Stimulated activated naive CD8-positive, alpha-beta T cell treated with anti-CD3 and anti-CD28 coated beads, Interleukin-15, amount 100 ng/mL, for 72 hours (primary cell): ENCODE measurements around the gene MOG.

Experiments
- ATAC-seq: fragments of 150-1000 bp; cut with Tn5 transposase; 2 replicates; pipeline ENCODE4 v1.10.0; 2021; ENCODE audit warnings: mild to moderate bottlenecking, moderate library complexity
- DNase-seq, 2 donors: peaks; one replicate each; pipeline ENCODE4 v3.0.0; 2021 to 2022
- H3K27ac Mint-ChIP-seq, 2 donors: one replicate each; pipeline ENCODE4 v1.8.0; 2022; ENCODE audit warnings: mild to moderate bottlenecking in 2 of 2, mixed read lengths in 2 of 2, moderate library complexity in 2 of 2
- H3K27me3 Mint-ChIP-seq: one replicate; pipeline ENCODE4 v1.8.0; 2022; ENCODE audit warnings: mixed read lengths
- H3K4me1 Mint-ChIP-seq: one replicate; pipeline ENCODE4 v1.8.0; 2022; ENCODE audit warnings: mild to moderate bottlenecking, mixed read lengths
- H3K4me3 Mint-ChIP-seq, 2 donors: one replicate each; pipeline ENCODE4 v1.8.0; 2022; ENCODE audit warnings: mild to moderate bottlenecking in 2 of 2, mixed read lengths in 2 of 2, moderate library complexity in 1 of 2
- H3K9me3 Mint-ChIP-seq, 2 donors: one replicate each; pipeline ENCODE4 v1.8.0; 2022; ENCODE audit warnings: mixed read lengths in 2 of 2

Gene MOG

GRCh38 chr6:29631209-29631810, 25.6 kb upstream of the MOG start:
- DNase-seq (no peak), ATAC-seq (no peak)
- Mint-ChIP-seq H3K4me1 (peaks cover 54% of the 10 kb centered on the region), H3K4me3 (peak overlapping the region; percentile 86 to 89), H3K27ac (no peak overlapping the region), H3K27me3 (peaks cover 23% of the 10 kb centered on the region), H3K9me3 (no peaks in the 10 kb centered on the region)

DNA sequence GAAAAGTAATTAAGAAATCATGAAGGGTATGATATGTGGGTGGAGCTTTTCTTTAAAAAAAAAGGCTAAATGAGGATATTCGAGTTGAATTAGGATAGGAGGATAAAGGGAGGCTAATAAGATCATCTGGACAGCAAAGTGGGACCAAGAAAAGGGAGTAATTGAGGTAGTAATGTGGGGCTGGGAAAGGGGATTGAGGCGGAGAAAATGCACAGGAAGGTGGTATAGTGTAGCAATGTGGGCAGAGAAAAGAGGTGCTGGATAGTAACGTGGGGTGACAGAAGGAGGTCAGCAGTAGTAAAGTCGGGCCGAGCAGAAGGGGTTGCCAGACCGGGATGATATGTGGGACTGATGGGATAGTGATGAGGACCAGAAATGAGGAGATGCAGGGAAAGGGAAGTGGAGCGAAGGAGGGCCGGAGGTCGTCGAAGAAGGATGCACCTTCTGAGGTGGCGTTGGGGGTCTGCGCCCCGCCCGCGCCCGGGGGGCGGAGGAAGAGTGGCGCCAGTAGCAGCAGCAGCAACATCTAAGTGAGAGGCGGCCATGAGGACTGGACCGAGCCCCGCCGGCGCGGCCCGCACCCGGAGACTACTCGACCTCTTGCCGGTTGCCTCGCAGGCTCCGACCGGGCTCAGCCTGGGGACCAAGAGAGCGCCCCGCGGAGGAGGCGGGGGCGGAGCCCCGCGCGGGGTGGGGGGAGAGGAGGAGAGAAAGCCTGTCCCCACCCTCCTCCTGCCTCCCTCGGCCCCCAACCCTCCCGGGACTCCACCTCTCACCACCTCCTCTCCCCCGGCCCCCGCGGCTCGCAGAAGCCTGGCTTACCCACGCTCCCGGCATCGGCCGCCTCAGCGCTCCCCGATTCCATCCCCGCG, 24.8 kb upstream of the MOG start:
- ATAC-seq: peak; percentile 61
- Mint-ChIP-seq H3K9me3 (no peaks in the 10 kb centered on the region), H3K27me3 (peaks cover 15% of the 10 kb centered on the region), H3K4me3 (peak overlapping the region; percentile 86 to 89), H3K27ac (peak overlapping the region; percentile 16 to 75), H3K4me1 (peaks cover 54% of the 10 kb centered on the region)
- DNase-seq: peak; percentile 39 to 51

DNA sequence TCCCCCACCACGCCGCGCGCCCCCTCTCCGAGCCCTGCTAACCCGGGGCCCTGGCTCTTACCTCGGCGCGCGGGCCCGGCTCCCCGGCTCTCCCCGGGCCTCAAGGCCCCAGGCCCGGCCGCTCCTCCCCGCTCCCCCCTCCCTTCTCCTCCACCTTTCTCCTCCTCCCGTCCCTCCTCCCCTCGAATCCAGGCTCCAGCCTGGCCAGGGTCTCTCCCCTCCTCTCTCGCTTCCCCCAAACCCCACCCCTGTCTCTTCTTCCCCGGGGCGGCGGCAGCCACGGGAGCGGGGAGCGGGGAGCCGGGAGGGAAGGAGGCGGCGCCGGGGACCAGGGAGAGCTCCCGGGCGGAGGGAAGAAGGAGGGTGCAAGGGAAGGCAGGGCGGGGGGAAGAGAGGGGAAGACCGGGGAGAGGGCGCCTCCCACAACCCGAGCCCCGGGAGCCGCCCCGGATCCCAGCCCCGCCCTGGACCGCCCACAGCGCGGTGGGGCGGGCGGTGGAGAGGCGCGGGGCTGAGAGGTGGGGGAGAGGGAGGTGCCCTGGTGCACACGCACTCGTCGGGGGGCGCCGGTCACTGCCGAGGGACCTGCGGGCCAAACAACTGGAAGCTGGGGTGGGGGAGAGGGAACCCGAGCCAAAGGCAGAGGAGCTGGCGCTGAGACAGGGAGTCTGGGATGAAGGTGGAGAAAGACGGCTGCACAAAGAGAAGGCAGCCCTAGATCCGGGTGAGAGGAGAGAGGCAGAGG, 23.9 kb upstream of the MOG start, which contains the start of gene GABBR1:
Gene GABBR1, minus strand, starts transcription at position 395 of the 745 bp plus-strand sequence. CDS start 798 bp downstream, outside the sequence.
- Mint-ChIP-seq H3K27me3 (peaks cover 14% of the 10 kb centered on the region), H3K4me1 (peaks cover 54% of the 10 kb centered on the region), H3K4me3 (peak within 1 kb of the TSS; percentile 86 to 89), H3K9me3 (no peaks in the 10 kb centered on the region), H3K27ac (peak within 1 kb of the TSS; percentile 75 to 83)
- DNase-seq (peak; percentile 44 to 48), ATAC-seq (peak; percentile 77)

- Mint-ChIP-seq H3K27ac (peak overlapping the region in 1 of 2 donors; percentile 83), H3K4me3 (peak overlapping the region; percentile 65 to 76), H3K9me3 (no peaks in the 10 kb centered on the region), H3K27me3 (peaks cover 14% of the 10 kb centered on the region), H3K4me1 (peaks cover 49% of the 10 kb centered on the region)
- ATAC-seq: no peak
- no peak for DNase-seq
Measured at GRCh38 chr6:29633534-29633905, 23.4 kb upstream of the MOG start.

- ATAC-seq: no peak
- H3K27ac Mint-ChIP-seq: no peak overlapping the region
- no peak overlapping the region for H3K4me3 Mint-ChIP-seq
- no peaks in the 10 kb centered on the region for H3K9me3 Mint-ChIP-seq
- peaks cover 1% of the 10 kb centered on the region for H3K27me3 Mint-ChIP-seq
- DNase-seq: no peak
- peaks cover 22% of the 10 kb centered on the region for H3K4me1 Mint-ChIP-seq
Measured at GRCh38 chr6:29637247-29637646, 19.6 kb upstream of the MOG start.

DNA sequence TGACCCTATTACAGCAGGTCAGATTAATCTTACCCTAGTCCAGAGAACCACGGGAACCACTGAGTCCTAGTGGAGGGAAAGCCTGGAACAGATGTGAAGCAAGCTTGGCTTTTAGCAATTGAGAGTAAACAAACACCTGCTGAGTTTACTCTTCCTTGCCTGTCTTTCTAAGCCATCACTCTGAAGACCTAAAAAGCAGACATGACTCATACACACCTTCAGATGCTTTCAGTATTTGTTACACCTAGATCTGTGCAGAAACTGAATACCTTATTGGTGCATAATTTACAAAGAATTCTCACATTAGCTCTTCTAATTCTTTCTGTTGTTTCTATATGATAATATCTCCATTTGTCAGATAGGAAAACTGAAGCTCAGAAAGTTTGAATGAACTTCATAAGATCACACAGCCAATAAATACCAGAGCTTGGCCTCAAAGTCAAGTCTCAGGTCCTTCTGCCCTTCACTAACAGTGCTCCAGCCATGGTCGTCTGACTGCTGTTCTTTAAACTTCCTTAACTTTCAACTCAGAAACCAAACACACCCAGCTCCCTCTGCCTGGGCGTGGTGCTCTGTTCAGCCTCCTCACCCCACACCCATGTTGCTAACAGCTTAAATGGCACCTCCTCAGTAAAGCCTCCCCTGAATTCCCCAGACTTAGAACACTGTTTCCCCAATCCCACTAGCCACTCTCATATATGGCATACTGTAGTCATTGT, 15.3 kb upstream of the MOG start:
- ATAC-seq: peak; percentile 68
- H3K4me3 Mint-ChIP-seq: peak overlapping the region; percentile 3 to 24
- DNase-seq: no peak
- H3K27ac Mint-ChIP-seq: peak overlapping the region; percentile 38 to 44
- no peaks in the 10 kb centered on the region for H3K9me3 Mint-ChIP-seq
- H3K4me1 Mint-ChIP-seq: peaks cover 12% of the 10 kb centered on the region
- H3K27me3 Mint-ChIP-seq: no peaks in the 10 kb centered on the region

DNA sequence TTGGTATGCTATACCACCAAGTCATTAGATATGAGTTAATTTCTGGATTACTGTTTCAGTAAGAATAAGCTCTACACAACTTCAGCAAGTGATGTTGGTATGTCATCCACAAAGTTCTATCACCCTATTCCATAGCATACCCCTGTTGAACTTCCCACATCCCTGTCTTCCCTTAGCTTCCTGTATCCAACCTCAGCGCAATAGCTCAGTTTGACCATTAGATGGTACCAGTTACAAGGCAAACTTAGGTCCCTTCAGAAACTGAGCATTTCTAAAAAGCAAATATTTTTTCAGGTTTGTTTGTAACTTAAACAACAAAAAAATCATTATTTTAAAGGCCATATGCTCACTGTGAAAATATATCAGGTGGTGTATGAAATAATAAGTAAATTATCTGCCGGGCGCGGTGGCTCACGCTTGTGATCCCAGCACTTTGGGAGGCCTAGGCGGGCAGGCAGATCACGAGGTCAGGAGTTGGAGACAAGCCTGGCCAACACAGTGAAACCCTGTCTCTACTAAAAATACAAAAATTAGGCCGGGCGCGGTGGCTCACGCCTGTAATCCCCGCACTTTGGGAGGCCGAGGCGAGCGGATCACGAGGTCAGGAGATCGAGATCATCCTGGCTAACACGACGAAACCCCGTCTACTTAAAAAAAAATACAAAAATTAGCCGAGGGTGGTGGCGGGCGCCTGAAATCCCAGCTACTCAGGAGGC, 8.8 kb upstream of the MOG start:
- H3K27ac Mint-ChIP-seq: no peak overlapping the region
- no peaks in the 10 kb centered on the region for H3K27me3 Mint-ChIP-seq
- H3K4me1 Mint-ChIP-seq: peaks cover 8% of the 10 kb centered on the region
- DNase-seq (no peak), ATAC-seq (no peak)
- no peaks in the 10 kb centered on the region for H3K9me3 Mint-ChIP-seq
- H3K4me3 Mint-ChIP-seq: no peak overlapping the region

DNA sequence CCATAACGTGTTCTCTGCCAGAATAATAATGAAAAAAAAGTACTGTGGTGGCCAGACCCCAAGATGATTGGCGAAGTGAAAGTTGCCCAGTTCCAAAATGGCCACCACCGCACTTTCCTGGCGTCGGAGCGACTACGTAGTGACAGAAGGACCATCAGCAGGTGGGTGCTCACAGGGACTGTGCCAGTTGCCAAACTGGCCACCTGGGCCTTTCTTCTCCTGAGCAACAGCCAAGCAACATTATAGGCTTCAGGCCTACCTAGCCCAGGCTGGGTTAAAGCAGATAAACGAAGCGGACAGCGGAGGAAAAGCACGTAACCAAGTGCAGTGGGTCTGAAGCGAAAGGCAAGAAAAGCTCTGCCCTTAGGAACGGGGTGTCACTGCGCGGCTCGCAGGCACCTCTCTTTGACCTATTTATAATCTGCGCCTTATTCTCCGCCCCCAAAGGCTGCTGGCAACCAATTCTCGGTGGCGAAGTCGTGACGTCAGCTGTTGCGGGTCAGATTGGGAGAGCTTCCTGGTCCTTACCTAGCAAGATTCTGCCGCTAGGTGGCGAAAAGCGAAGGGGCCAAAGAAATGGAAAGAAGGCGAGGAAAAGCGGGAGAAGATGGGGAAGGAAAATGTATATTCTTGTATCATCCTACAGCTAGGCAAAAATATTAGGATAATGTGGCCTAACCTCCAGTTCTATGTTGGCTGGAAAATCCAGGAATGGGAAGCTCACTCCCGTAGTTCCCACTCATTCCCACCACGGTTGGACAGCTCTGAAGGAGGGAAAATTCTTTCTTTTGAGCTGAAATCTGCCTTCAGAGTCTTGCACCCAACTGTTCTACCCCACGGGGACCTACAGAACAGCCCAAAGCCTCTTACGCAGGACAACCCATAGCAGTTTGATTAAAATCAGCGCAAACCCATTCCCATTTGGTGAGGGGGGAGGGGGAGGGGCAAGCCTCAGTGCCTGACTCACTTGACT, 6.9 kb upstream of the MOG start:
- peaks cover 7% of the 10 kb centered on the region for H3K27me3 Mint-ChIP-seq
- peak overlapping the region; percentile 98 to 99 for H3K27ac Mint-ChIP-seq
- H3K4me1 Mint-ChIP-seq: peaks cover 8% of the 10 kb centered on the region
- ATAC-seq (peak; percentile 98), DNase-seq (peak; percentile 95 to 97)
- peak overlapping the region; percentile 89 to 99 for H3K4me3 Mint-ChIP-seq
- H3K9me3 Mint-ChIP-seq: no peaks in the 10 kb centered on the region

DNA sequence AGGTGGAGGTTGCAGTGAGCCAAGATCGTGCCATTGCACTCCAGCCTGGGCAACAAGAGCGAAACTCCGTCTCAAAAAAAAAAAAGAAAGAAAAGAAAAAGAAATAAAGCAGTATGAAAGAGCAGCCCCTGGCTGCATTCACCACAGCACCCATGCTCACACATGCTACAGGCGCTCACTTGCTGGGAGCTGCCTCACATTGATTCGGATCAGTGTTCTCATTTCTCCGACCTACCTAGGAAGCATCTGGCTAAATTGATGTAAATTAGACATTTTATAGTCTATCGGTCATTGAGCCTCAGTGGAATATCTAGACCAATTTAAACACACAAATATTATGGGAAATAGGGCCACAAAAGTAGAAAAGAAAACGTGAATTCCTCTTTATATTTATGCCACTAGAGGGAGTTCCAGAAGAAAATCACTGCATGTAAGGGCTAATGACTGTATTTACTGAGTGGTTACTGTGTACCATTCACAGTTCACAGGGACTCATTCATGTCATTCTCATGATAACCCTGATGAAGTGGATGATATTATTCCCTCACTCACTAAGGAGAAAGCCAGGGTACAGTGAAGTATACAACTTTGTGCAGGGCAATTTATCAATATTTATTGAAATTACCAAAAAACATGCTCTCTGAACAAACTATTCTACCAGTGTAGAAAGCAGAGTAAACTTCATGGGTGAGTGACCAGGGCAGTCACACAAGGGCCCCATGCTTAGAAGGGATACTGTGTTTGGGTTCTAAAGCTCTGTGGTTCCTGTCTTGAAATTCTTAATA, 5.3 kb upstream of the MOG start:
- Mint-ChIP-seq H3K27me3 (peaks cover 13% of the 10 kb centered on the region), H3K4me3 (no peak overlapping the region), H3K27ac (no peak overlapping the region), H3K9me3 (no peaks in the 10 kb centered on the region), H3K4me1 (peaks cover 8% of the 10 kb centered on the region)
- no peak for DNase-seq
- no peak for ATAC-seq

- H3K4me3 Mint-ChIP-seq: no peak overlapping the region
- H3K27ac Mint-ChIP-seq: no peak overlapping the region
- peaks cover 19% of the 10 kb centered on the region for H3K27me3 Mint-ChIP-seq
- H3K9me3 Mint-ChIP-seq: no peaks in the 10 kb centered on the region
- DNase-seq (no peak), ATAC-seq (no peak)
- peaks cover 8% of the 10 kb centered on the region for H3K4me1 Mint-ChIP-seq
Measured at GRCh38 chr6:29652198-29652584, 4.7 kb upstream of the MOG start.

- H3K4me1 Mint-ChIP-seq: peaks cover 8% of the 10 kb centered on the region
- no peak overlapping the region for H3K27ac Mint-ChIP-seq
- H3K27me3 Mint-ChIP-seq: peaks cover 24% of the 10 kb centered on the region
- no peaks in the 10 kb centered on the region for H3K9me3 Mint-ChIP-seq
- H3K4me3 Mint-ChIP-seq: no peak overlapping the region
- DNase-seq (peak; percentile 27 to 31), ATAC-seq (no peak)
Measured at GRCh38 chr6:29653452-29654038, 3.3 kb upstream of the MOG start.

GRCh38 chr6:29655658-29656057, 1.2 kb upstream of the MOG start:
- Mint-ChIP-seq H3K27me3 (peaks cover 24% of the 10 kb centered on the region), H3K4me3 (no peak overlapping the region), H3K27ac (no peak overlapping the region), H3K9me3 (no peaks in the 10 kb centered on the region), H3K4me1 (no peaks in the 10 kb centered on the region)
- DNase-seq: no peak
- ATAC-seq: no peak

DNA sequence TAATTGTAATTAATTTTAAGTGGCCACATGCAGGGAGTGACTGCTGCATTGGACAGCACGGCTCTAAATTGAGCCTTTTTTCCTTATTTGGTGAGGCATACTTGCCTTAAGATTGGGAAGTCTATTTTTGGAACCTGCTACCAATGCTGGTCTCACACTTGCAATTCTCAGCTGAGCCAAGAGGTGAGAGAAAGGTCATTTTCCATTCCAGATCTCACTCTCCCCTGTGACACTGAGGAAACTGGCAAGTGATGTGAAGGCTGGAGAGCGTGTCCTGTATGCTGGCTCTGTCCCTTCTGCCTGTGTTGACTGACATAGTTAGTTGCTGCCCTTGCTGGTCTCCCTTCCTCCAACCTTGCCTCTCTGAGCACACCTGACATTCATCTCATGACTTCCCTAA, 735 bp upstream of the MOG start:
- H3K27me3 Mint-ChIP-seq: peaks cover 29% of the 10 kb centered on the region
- H3K27ac Mint-ChIP-seq: no peak overlapping the region
- H3K4me3 Mint-ChIP-seq: no peak overlapping the region
- no peak for DNase-seq
- no peaks in the 10 kb centered on the region for H3K4me1 Mint-ChIP-seq
- H3K9me3 Mint-ChIP-seq: no peaks in the 10 kb centered on the region
- ATAC-seq: no peak
